NB4 (cell line): ENCODE results near the gene FANCE.

Experiments used
- CTCF ChIP-seq: IDR thresholded peaks from one replicate; pipeline ENCODE4 v1.5.1; 2012; ENCODE audit warnings: low read depth, low read length
- MAX ChIP-seq: IDR thresholded peaks from 2 replicates; pipeline ENCODE4 v1.6.1; 2011; ENCODE audit warnings: low read depth, low read length
- POLR2A ChIP-seq: IDR thresholded peaks from 2 replicates; pipeline ENCODE4 v1.6.1; 2011; ENCODE audit warnings: mild to moderate bottlenecking; ENCODE audit not compliant: insufficient read length; ENCODE audit errors: extremely low read depth

DNA sequence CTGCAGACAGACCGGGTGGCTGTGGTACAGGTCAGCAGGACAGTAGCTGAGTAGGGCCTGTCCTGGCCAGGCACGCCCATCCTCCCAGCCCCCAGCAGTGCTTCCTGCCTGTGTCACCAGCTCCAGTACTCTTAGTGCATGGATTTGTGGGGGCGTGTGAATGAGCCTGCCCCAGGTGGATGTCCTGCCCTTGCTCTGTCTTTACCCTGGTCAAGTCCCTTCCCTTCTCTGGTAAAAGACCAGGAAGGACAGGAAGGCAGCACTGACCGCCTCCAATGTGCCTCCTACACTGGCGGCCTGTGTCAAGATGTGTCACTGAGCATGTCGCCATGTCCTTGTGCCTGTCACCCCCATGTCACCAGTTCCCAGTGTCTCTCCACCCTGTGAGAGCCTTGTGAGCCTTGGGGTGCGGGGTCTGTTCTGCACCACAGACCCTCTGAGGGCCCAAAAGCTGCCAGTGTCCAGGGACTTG, 32.8 kb downstream of the FANCE start:
- TF ChIP-seq CTCF (no peak), POLR2A (no peak), MAX (no peak)
